Measurements from ENCODE around the gene RPS23. TPM values are rescaled to one million over a fixed set of nuclear protein-coding genes. Genes with fewer than 3 reads are reported as not detected.

Gene RPS23
- total RNA-seq, 4 donors from 2014 or later = 2,255 to 4,084 (median 2,405) TPM

Small RNAs within 50 kb of the gene (small RNA-seq; reads per million reads assigned to genes)
- gene AC010598.1 = not detected

Measured in uterus (tissue), 4 donors.